Measurements from ENCODE around the gene KSR1. TPM values are rescaled to one million over a fixed set of nuclear protein-coding genes. Genes with fewer than 3 reads are reported as not detected.
A peak's percentile ranks its signal among the peaks of the same experiment; 100 is the strongest.

Gene KSR1
- total RNA-seq (2021; fragmentation: NEBNext Ultra II Directional; extraction: Animal tissue kit (Norgen Biotek cat#: 25700)) = 33.9 and 34.7 TPM in 2 replicates
- polyA plus RNA-seq (2011; rRNA removed) = 14.1 and 26.8 TPM in 2 replicates
- 20.7 TPM for polyA plus RNA-seq (2011; cell fraction: cytosol; rRNA removed)
- 87.7 TPM for polyA plus RNA-seq (2011; cell fraction: nucleus; rRNA removed)
- polyA plus RNA-seq (2012, experiment 1 of 2) = 19.6 to 26.5 TPM (median 24.3 TPM) in 4 replicates
- polyA plus RNA-seq (2012, experiment 2 of 2) = 23.5 TPM
- 21.2 TPM for polyA plus RNA-seq (2013, experiment 1 of 2)
- 21.5 TPM for polyA plus RNA-seq (2013, experiment 2 of 2)
- polyA minus RNA-seq (2011; rRNA and poly(A)+ RNA removed) = 30.5 and 37.0 TPM in 2 replicates
- 30.8 TPM for polyA minus RNA-seq (2011; cell fraction: cytosol; rRNA and poly(A)+ RNA removed)
- 56.9 TPM for polyA minus RNA-seq (2011; cell fraction: nucleus; rRNA and poly(A)+ RNA removed)
- long read RNA-seq, experiment 1, partial matches to known transcripts = 2 of 18 reads
- long read RNA-seq, experiment 1, other reads (novel, unspliced or antisense) = 15 of 18 reads
- long read RNA-seq, experiment 2 = 0 reads

GRCh38 chr17:27455914-27456680 is at the start of gene KSR1:
KSR1 (plus strand) TSS chr17:27456448; CDS start chr17:27456644, 196 bp downstream.
- Histone ChIP-seq H3K56ac (replicated peaks; ENCODE audit: insufficient read length, low read depth, low read length) (no peak within 1 kb of the TSS), H4K5ac (ENCODE audit: insufficient read length, low read depth, low read length) (no peak within 1 kb of the TSS), H2BK5ac (ENCODE audit: low read depth, low read length) (no peak within 1 kb of the TSS), H3K23ac (ENCODE audit: insufficient read length) (no peak within 1 kb of the TSS), H3K18ac (ENCODE audit: extremely low read depth, low read length) (peak within 1 kb of the TSS; percentile 55; the same call in 1 of the 2 replicates), H4K20me1 (replicated peaks in 1 of 2; ENCODE audit: control insufficient read depth in 1 of 2, insufficient read depth in 2 of 2, low read length in 2 of 2) (peaks cover 5 to 25% of the 10 kb centered on the region in 2 experiments), H3K4ac (replicated peaks; ENCODE audit: insufficient read length, low read depth, low read length) (no peak within 1 kb of the TSS), H2BK15ac (ENCODE audit: low read length) (no peak within 1 kb of the TSS; the same call in 1 of the 2 replicates), H3K79me1 (ENCODE audit: low read depth, low read length) (peaks cover 13% of the 10 kb centered on the region), H3K27ac (ENCODE audit: low read depth, low read length) (peak within 1 kb of the TSS; percentile 65; the same call in 1 of the 2 replicates), H3K4me1 (replicated peaks in 1 of 4; ENCODE audit: control insufficient read depth in 3 of 4, insufficient read depth in 4 of 4, low read length in 3 of 4) (peaks cover 2 to 30% (median 11%) of the 10 kb centered on the region in 4 experiments), H2AK5ac (ENCODE audit: low read depth, low read length) (no peak within 1 kb of the TSS; the same call in 1 of the 2 replicates), H4K8ac (ENCODE audit: extremely low read depth, insufficient read depth, low read length) (peak within 1 kb of the TSS; percentile 94; the same call in 1 of the 2 replicates), H2BK12ac (ENCODE audit: low read depth, low read length) (no peak within 1 kb of the TSS; the same call in none of the 2 replicates), H3K9me3 (ENCODE audit: insufficient read depth in 2 of 2, low read depth in 1 of 2, low read length in 1 of 2) (no peaks in the 10 kb centered on the region), H3K27me3 (replicated peaks in 1 of 4; ENCODE audit: control insufficient read depth in 3 of 4, extremely low read depth in 1 of 4, insufficient read depth in 3 of 4, low read length in 3 of 4) (peaks cover 0 to 9% (median 5%) of the 10 kb centered on the region in 4 experiments; a peak in 4 of 7 replicates), H3K14ac (ENCODE audit: insufficient read length) (no peak within 1 kb of the TSS), H2BK120ac (replicated peaks; ENCODE audit: low read depth, low read length) (no peak within 1 kb of the TSS), H3K36me3 (ENCODE audit: control insufficient read depth in 2 of 4, insufficient read depth in 4 of 4, low read length in 3 of 4) (no peaks in the 10 kb centered on the region), H2AFZ (ENCODE audit: low read length) (peak within 1 kb of the TSS; percentile 72; the same call in 1 of the 2 replicates), H3K23me2 (ENCODE audit: low read depth, low read length) (peaks cover 13% of the 10 kb centered on the region; the same call in 1 of the 2 replicates), H3K79me2 (ENCODE audit: control insufficient read depth in 1 of 2, insufficient read depth in 2 of 2, low read length in 2 of 2) (peaks cover 3 to 41% of the 10 kb centered on the region in 2 experiments; a peak in 2 of 4 replicates), H3K9ac (replicated peaks in 1 of 4; ENCODE audit: extremely low read depth in 1 of 4, low read depth in 3 of 4, low read length in 3 of 4) (peak within 1 kb of the TSS; percentile 45 to 67 (median 50); a peak in 6 of 7 replicates), H3K4me2 (ENCODE audit: insufficient read depth in 1 of 2, low read depth in 2 of 2, low read length in 2 of 2) (peak within 1 kb of the TSS; percentile 76 to 95), H3K4me3 (ENCODE audit: extremely low read depth in 1 of 4, insufficient read depth in 2 of 4, low read depth in 3 of 4, low read length in 4 of 4) (peak within 1 kb of the TSS; percentile 50 to 82 (median 65)), H4K91ac (replicated peaks; ENCODE audit: insufficient read length, low read length) (no peak within 1 kb of the TSS), H2BK20ac (ENCODE audit: low read length) (no peak within 1 kb of the TSS)
- FAIRE-seq (peak; percentile 52), DNase-seq (ENCODE audit: low read depth in 1 of 2, low spot score in 2 of 2) (peak; percentile 53 to 90)
- POLR2A ChIA-PET (ENCODE audit: partially characterized antibody) = interaction anchor here (0.9 to 1.7 kb wide), 10 partner anchors 11 to 118 kb away, joined by 3 to 8 read pairs (median 3); no protein-coding TSS in a partner anchor
- CTCF ChIA-PET (ENCODE audit: partially characterized antibody) = interaction anchor here (0.7 to 17.4 kb wide), 37 partner anchors 10 to 617 kb away, joined by 3 to 209 read pairs (median 4); no protein-coding TSS in a partner anchor
- WGBS, 2 experiments (ENCODE audit: extremely low coverage in 1 of 2, insufficient coverage in 1 of 2, insufficient read length in 1 of 2, insufficient replicate concordance in 2 of 2, low coverage in 1 of 2, low lambda C conversion rate in 2 of 2, missing lambda C conversion rate in 1 of 2) = 4% methylated on average over 28 of the region's 88 CpGs; no CpG with 5 or more reads in 1 of the 2 experiments
- no peak for TF ChIP-seq ASH2L (IDR thresholded peaks at IDR 0.05; ENCODE audit: low read length)
- TF ChIP-seq CEBPB (IDR thresholded peaks at IDR 0.05; ENCODE audit: low read depth, low read length) = no peak
- no peak for TF ChIP-seq SAP30 (IDR thresholded peaks at IDR 0.05; ENCODE audit: insufficient read depth, insufficient replicate concordance, low read length)
- TF ChIP-seq YY1 (IDR thresholded peaks at IDR 0.05; ENCODE audit: low read depth, low read length) = 0 out of 2 replicates have a peak, but pooled peaks have one; percentile 19
- peak; percentile 54; the same call in 1 of the 2 replicates for TF ChIP-seq TAF1 (IDR thresholded peaks at IDR 0.05; ENCODE audit: low read depth, low read length)
- 0 out of 2 replicates have a peak, but pooled peaks have one; percentile 52 for TF ChIP-seq TCF12 (IDR thresholded peaks at IDR 0.05; ENCODE audit: low read depth, low read length)
- no peak for TF ChIP-seq NANOG (IDR thresholded peaks at IDR 0.05; ENCODE audit: insufficient read depth, low read depth, low read length, poor library complexity, severe bottlenecking)
- peak; percentile 23 to 24; a peak in 1 of 4 replicates for TF ChIP-seq HDAC2 (IDR thresholded peaks at IDR 0.05; ENCODE audit: borderline replicate concordance in 1 of 2, low read depth in 2 of 2, low read length in 2 of 2)

Data from H1 (cell line).